PC-3 (cell line): ENCODE measurements around the gene TTC31. TPM values are rescaled to one million over a fixed set of nuclear protein-coding genes. Genes with fewer than 3 reads are reported as not detected.
A peak's percentile ranks its signal among the peaks of the same experiment; 100 is the strongest.

Source experiments
- ATAC-seq: fragments of 200-7000 bp; cut with Tn5 transposase; 2 replicates; pipeline ENCODE4 v1.9.1; 2020; ENCODE audit warnings: mild to moderate bottlenecking, moderate library complexity
- BruUV-seq: library from RNA; stranded (reverse); fragments of 400-500 nt; replicated peaks from 2 replicates; lab custom pipeline; 2021; lab: Mats Ljungman, UMichigan
- CTCF ChIA-PET: fragments of 300-600 bp; sonication (Branson Sonifier 250); formaldehyde crosslinking; loops from one replicate; lab custom pipeline; 2022; ENCODE audit warnings: antibody characterized with exemption; lab: Charles Lee
- POLR2A ChIA-PET: fragments of 300-600 bp; sonication (Branson Sonifier 250); formaldehyde crosslinking; loops from one replicate; lab custom pipeline; 2022; ENCODE audit warnings: antibody characterized with exemption; ENCODE audit not compliant: unreplicated experiment; lab: Charles Lee
- DNase-seq: peaks from one replicate; pipeline ENCODE4 v3.0.0-alpha.2; 2015
- H2AFZ ChIP-seq: fragments of 300-600 bp; sonication (generic); 2 replicates; pipeline ENCODE4 v1.6.0; 2016; ENCODE audit warnings: antibody characterized with exemption, low read length
- H3F3A ChIP-seq: fragments of 300-600 bp; sonication (generic); one replicate; pipeline ENCODE4 v1.6.0; 2017; ENCODE audit warnings: antibody characterized with exemption, low read length, control low read depth, mild to moderate bottlenecking; ENCODE audit not compliant: unreplicated experiment
- H3K27ac ChIP-seq: fragments of 300-600 bp; sonication (generic); 2 replicates; pipeline ENCODE4 v1.5.1; 2016; ENCODE audit warnings: mild to moderate bottlenecking, low read length
- H3K27me3 ChIP-seq: fragments of 300-600 bp; sonication (generic); 2 replicates; pipeline ENCODE4 v1.6.1; 2016; ENCODE audit warnings: low read length, mixed read lengths
- H3K36me3 ChIP-seq: fragments of 300-600 bp; sonication (generic); 2 replicates; pipeline ENCODE4 v1.6.1; 2016; ENCODE audit warnings: low read depth, mixed run types, low read length, mixed read lengths
- H3K4me1 ChIP-seq: fragments of 300-600 bp; sonication (generic); 2 replicates; pipeline ENCODE4 v1.5.1; 2016; ENCODE audit warnings: low read length; ENCODE audit not compliant: insufficient read depth
- H3K4me2 ChIP-seq: fragments of 300-600 bp; sonication (generic); 2 replicates; pipeline ENCODE4 v1.6.0; 2016; ENCODE audit warnings: low read length
- H3K4me3 ChIP-seq: fragments of 300-600 bp; sonication (generic); 2 replicates; pipeline ENCODE4 v1.5.1; 2016; ENCODE audit warnings: mild to moderate bottlenecking, low read length, mixed read lengths
- H3K79me2 ChIP-seq: fragments of 300-600 bp; sonication (generic); 2 replicates; pipeline ENCODE4 v1.6.1; 2017; ENCODE audit warnings: low read length, mixed read lengths
- H3K9ac ChIP-seq: fragments of 300-600 bp; sonication (generic); 2 replicates; pipeline ENCODE4 v1.6.0; 2016; ENCODE audit warnings: mild to moderate bottlenecking, low read length
- H3K9me2 ChIP-seq: fragments of 300-600 bp; sonication (generic); replicated peaks from 2 replicates; pipeline ENCODE4 v1.6.1; 2016; ENCODE audit warnings: mixed run types, low read length, mixed read lengths
- H3K9me3 ChIP-seq: fragments of 300-600 bp; sonication (generic); 2 replicates; pipeline ENCODE4 v1.6.1; 2016; ENCODE audit warnings: low read length, mixed read lengths
- H4K20me1 ChIP-seq: fragments of 300-600 bp; sonication (generic); 2 replicates; pipeline ENCODE4 v1.6.1; 2016; ENCODE audit warnings: low read length, mixed read lengths
- EZH2 ChIP-seq: fragments of 300-600 bp; sonication (generic); IDR thresholded peaks from one replicate; pipeline ENCODE4 v1.6.1; 2017; ENCODE audit warnings: antibody characterized with exemption, mild to moderate bottlenecking, low read length; ENCODE audit not compliant: unreplicated experiment
- EZH2phosphoT487 ChIP-seq: fragments of 300-600 bp; sonication (generic); IDR thresholded peaks from 2 replicates; pipeline ENCODE4 v1.6.1; 2018; ENCODE audit warnings: mild to moderate bottlenecking, antibody characterized with exemption, low read length, borderline replicate concordance
- intact Hi-C: fragments of 100-400 bp; cut with micrococcal nuclease; formaldehyde crosslinking; loops from 2 replicates; pipeline ENCODE4 v1.9.0; 2023
- total RNA-seq: library from RNA; depleted of rRNA; stranded (reverse); fragments of >200 nt; gene quantifications from 2 replicates; pipeline ENCODE4 v1.2.3, GENCODE V29; 2014
- TF ChIP-seq, protein P1 (sequence below): fragments of 300-600 bp; sonication (generic); conservative IDR thresholded peaks from 2 replicates; pipeline ENCODE4 v1.5.1; 2017; ENCODE audit warnings: antibody characterized with exemption, low read depth, mild to moderate bottlenecking, low read length

TTC31 gene
- total RNA-seq, 1 experiment from 2014 or later, result 21.1 TPM

DNA sequence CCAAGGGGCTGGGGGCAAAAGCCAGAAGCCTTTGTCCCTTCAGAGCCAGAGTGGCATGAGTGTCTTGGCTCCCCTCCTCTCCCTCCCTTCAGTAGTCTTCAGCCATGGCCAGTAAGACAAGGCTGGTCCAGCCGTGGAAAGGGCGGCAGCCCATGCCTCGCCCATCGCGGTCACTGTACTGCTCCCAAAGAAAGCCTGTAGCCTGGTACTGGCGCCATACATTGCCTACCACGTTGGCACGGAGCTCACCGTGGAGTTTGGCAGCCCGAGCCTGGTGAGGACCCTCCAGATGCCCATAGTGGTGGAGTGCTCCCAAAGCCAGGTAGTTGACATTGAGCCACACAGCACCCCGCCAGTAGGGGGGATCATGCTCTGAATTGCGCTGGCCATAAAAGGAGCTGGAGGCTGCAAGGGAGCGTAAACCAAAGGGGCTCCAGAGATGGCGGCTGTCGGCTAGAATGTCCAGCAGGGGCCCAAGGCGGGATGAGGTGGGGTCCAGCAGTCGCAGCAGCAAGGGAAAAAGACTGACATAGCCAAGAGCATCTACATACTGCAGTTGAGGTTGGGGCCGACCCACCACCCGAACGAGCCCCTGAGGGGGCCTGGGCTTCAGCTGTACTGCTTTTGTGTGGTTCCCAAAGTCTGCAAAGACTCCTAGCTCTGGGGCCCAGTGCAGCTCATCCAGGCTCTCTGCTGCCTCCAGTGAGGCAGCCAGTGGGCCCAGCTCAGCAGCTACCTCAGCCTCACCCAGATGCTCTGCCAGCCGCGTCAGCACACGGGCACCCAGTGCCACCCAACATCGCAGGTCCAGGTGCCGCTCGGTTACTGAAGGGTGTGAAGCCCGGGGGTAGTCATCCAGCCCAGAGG lies 21.5 kb upstream of the TTC31 start:
- H3K4me1 ChIP-seq, result peaks cover 18% of the 10 kb centered on the region
- CTCF ChIA-PET, result no interaction called here
- H3K36me3 ChIP-seq, result peaks cover 5% of the 10 kb centered on the region; the same call in 1 of the 2 replicates
- intact Hi-C loops, result no loop called here
- POLR2A ChIA-PET, result no interaction called here
- ATAC-seq (no peak), DNase-seq (no peak)
- H3K27ac ChIP-seq, result no peak overlapping the region
- H3F3A ChIP-seq, result no peaks in the 10 kb centered on the region
- H3K9me2 ChIP-seq, result no peaks in the 10 kb centered on the region
- H3K4me3 ChIP-seq, result no peak overlapping the region
- H3K9ac ChIP-seq, result no peak overlapping the region
- BruUV-seq, result no TSS peak
- TF ChIP-seq EZH2phosphoT487, result no peak
- TF ChIP-seq, protein P1, sequence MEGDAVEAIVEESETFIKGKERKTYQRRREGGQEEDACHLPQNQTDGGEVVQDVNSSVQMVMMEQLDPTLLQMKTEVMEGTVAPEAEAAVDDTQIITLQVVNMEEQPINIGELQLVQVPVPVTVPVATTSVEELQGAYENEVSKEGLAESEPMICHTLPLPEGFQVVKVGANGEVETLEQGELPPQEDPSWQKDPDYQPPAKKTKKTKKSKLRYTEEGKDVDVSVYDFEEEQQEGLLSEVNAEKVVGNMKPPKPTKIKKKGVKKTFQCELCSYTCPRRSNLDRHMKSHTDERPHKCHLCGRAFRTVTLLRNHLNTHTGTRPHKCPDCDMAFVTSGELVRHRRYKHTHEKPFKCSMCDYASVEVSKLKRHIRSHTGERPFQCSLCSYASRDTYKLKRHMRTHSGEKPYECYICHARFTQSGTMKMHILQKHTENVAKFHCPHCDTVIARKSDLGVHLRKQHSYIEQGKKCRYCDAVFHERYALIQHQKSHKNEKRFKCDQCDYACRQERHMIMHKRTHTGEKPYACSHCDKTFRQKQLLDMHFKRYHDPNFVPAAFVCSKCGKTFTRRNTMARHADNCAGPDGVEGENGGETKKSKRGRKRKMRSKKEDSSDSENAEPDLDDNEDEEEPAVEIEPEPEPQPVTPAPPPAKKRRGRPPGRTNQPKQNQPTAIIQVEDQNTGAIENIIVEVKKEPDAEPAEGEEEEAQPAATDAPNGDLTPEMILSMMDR, result peak; percentile 36
- no peak for TF ChIP-seq EZH2
- no peak overlapping the region for H2AFZ ChIP-seq
- H3K9me3 ChIP-seq, result no peaks in the 10 kb centered on the region
- H3K4me2 ChIP-seq, result no peak overlapping the region
- H4K20me1 ChIP-seq, result no peaks in the 10 kb centered on the region
- peaks cover 48% of the 10 kb centered on the region for H3K79me2 ChIP-seq
- H3K27me3 ChIP-seq, result no peaks in the 10 kb centered on the region

DNA sequence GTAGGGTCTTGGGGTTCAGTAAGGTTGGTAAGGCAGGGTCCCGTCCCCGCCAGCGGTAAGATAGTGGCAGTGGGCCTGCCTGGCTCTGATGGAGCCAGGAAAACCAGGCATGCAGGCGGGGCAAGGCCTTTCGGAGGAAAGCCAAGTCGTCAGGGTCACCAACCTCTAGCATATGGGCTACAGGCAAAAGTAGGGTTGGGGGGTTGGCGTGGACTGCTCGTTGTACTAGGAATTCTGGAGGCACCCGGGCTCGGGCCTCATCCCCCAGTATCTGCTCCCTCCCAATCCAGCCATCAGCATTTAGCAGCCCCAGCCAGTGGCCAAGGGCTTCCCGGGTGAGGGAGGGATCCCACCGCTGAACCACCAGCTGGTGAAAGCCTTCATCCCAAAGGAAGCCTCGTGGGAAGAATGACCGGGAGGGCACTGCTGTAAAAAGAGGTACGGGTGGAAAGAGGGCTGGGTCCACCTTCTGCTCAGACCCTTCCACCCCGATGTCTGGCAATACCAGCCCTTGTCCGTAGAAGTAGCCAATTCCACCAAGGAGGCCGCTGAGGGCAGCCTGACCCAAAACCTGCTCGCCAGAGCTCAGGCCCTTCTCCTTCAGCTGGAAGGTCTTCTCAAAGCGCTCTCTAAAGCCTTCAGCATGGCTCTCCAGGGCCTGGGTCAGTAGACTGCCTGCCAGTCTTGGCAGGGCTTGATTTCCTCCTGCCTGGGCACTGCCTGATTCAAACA lies 20.7 kb upstream of the TTC31 start:
- no peak overlapping the region for H3K4me2 ChIP-seq
- peaks cover 5% of the 10 kb centered on the region; the same call in 1 of the 2 replicates for H3K36me3 ChIP-seq
- POLR2A ChIA-PET, result no interaction called here
- DNase-seq (no peak), ATAC-seq (no peak)
- H2AFZ ChIP-seq, result no peak overlapping the region
- H4K20me1 ChIP-seq, result no peaks in the 10 kb centered on the region
- no peaks in the 10 kb centered on the region for H3K27me3 ChIP-seq
- TF ChIP-seq EZH2phosphoT487 (no peak), EZH2 (no peak)
- TF ChIP-seq, protein P1, result no peak
- BruUV-seq, result no TSS peak
- peaks cover 11% of the 10 kb centered on the region; the same call in 1 of the 2 replicates for H3K4me1 ChIP-seq
- no peaks in the 10 kb centered on the region for H3K9me2 ChIP-seq
- no peaks in the 10 kb centered on the region for H3F3A ChIP-seq
- H3K9me3 ChIP-seq, result no peaks in the 10 kb centered on the region
- intact Hi-C loops, result no loop called here
- H3K9ac ChIP-seq, result no peak overlapping the region
- H3K79me2 ChIP-seq, result peaks cover 43% of the 10 kb centered on the region
- H3K27ac ChIP-seq, result no peak overlapping the region
- no peak overlapping the region for H3K4me3 ChIP-seq
- CTCF ChIA-PET, result no interaction called here

DNA sequence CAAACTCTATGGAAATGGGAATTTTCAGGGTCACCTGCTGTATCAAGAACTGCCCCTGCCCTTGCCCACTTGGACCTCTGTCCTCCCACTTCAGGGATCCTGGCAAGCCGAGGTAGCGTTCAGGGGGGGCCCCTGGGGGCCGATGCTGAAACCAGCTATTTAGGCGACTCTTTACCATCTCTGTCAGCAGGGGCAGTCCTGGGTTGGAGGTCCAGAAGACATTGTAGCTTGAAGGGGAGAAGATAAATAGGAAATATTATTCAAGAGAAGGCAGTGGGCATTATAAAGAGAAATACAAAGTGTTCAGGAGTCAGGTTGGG lies 20.1 kb upstream of the TTC31 start:
- ATAC-seq, result no peak
- no peak overlapping the region for H3K9ac ChIP-seq
- no peak overlapping the region for H3K4me2 ChIP-seq
- H3K9me3 ChIP-seq, result no peaks in the 10 kb centered on the region
- H3K36me3 ChIP-seq, result peaks cover 5% of the 10 kb centered on the region; the same call in 1 of the 2 replicates
- H3K27ac ChIP-seq, result no peak overlapping the region
- TF ChIP-seq EZH2 (no peak), EZH2phosphoT487 (no peak)
- TF ChIP-seq, protein P1, result no peak
- no peak for DNase-seq
- H4K20me1 ChIP-seq, result no peaks in the 10 kb centered on the region
- H3F3A ChIP-seq, result no peaks in the 10 kb centered on the region
- CTCF ChIA-PET, result no interaction called here
- H3K4me1 ChIP-seq, result peaks cover 11% of the 10 kb centered on the region; the same call in 1 of the 2 replicates
- intact Hi-C loops, result no loop called here
- no peaks in the 10 kb centered on the region for H3K9me2 ChIP-seq
- H3K4me3 ChIP-seq, result no peak overlapping the region
- POLR2A ChIA-PET, result no interaction called here
- no TSS peak for BruUV-seq
- H3K79me2 ChIP-seq, result peaks cover 43% of the 10 kb centered on the region
- no peaks in the 10 kb centered on the region for H3K27me3 ChIP-seq
- H2AFZ ChIP-seq, result no peak overlapping the region
